Astrocyte (in vitro differentiated cells and primary cell): Measurements from ENCODE around the gene P2RY13. TPM values are rescaled to one million over a fixed set of nuclear protein-coding genes. Genes with fewer than 3 reads are reported as not detected.
A peak's percentile ranks its signal among the peaks of the same experiment; 100 is the strongest.

Source experiments
- DNase-seq: peaks from one replicate; pipeline ENCODE4 v3.0.0-alpha.2; 2010; ENCODE audit warnings: low read depth
- FAIRE-seq: peaks from 2 replicates; lab custom pipeline; 2011; peaks lifted over from hg19 to GRCh38; lab: Jason Lieb, UNC
- H2AFZ ChIP-seq: 2 replicates; pipeline ENCODE4 v1.6.0; 2012; ENCODE audit warnings: low read depth, low read length, inconsistent platforms
- H3K27ac ChIP-seq: 2 replicates; pipeline ENCODE4 v1.5.1; 2011; ENCODE audit warnings: low read depth, low read length, inconsistent platforms
- H3K27me3 ChIP-seq: 2 replicates; pipeline ENCODE4 v1.6.0; 2011; ENCODE audit warnings: low read length, inconsistent platforms; ENCODE audit not compliant: insufficient read depth
- H3K36me3 ChIP-seq: 2 replicates; pipeline ENCODE4 v1.5.1; 2011; ENCODE audit warnings: low read length, inconsistent platforms; ENCODE audit not compliant: insufficient read depth
- H3K4me1 ChIP-seq: 2 replicates; pipeline ENCODE4 v1.5.1; 2011; ENCODE audit warnings: low read length, inconsistent platforms; ENCODE audit not compliant: insufficient read depth
- H3K4me2 ChIP-seq: 2 replicates; pipeline ENCODE4 v1.6.0; 2012; ENCODE audit warnings: low read length, inconsistent platforms
- H3K4me3 ChIP-seq: 2 replicates; pipeline ENCODE4 v1.5.1; 2011; ENCODE audit warnings: low read depth, mild to moderate bottlenecking, low read length, inconsistent platforms; ENCODE audit not compliant: insufficient read depth
- H3K79me2 ChIP-seq: 2 replicates; pipeline ENCODE4 v1.6.0; 2012; ENCODE audit warnings: mild to moderate bottlenecking, low read length, inconsistent platforms; ENCODE audit not compliant: insufficient read depth
- H3K9ac ChIP-seq: 2 replicates; pipeline ENCODE4 v1.6.0; 2012; ENCODE audit warnings: mild to moderate bottlenecking, low read length, inconsistent platforms
- H3K9me3 ChIP-seq: 2 replicates; pipeline ENCODE4 v1.5.1; 2012; ENCODE audit warnings: low read depth, mild to moderate bottlenecking, low read length, inconsistent platforms; ENCODE audit not compliant: insufficient read depth
- H4K20me1 ChIP-seq: 2 replicates; pipeline ENCODE4 v1.6.0; 2012; ENCODE audit warnings: low read length, inconsistent platforms; ENCODE audit not compliant: insufficient read depth
- H3K27ac Mint-ChIP-seq: one replicate; pipeline ENCODE4 v1.8.0; 2021; ENCODE audit warnings: mild to moderate bottlenecking, mixed read lengths; ENCODE audit not compliant: unreplicated experiment
- H3K27me3 Mint-ChIP-seq: one replicate; pipeline ENCODE4 v1.8.0; 2021; ENCODE audit warnings: low read depth, mixed read lengths; ENCODE audit not compliant: unreplicated experiment
- H3K36me3 Mint-ChIP-seq: one replicate; pipeline ENCODE4 v1.8.0; 2021; ENCODE audit warnings: low read depth, mixed read lengths; ENCODE audit not compliant: unreplicated experiment
- H3K4me1 Mint-ChIP-seq: one replicate; pipeline ENCODE4 v1.8.0; 2021; ENCODE audit warnings: low read depth, mixed read lengths; ENCODE audit not compliant: unreplicated experiment
- H3K4me3 Mint-ChIP-seq: one replicate; pipeline ENCODE4 v1.8.0; 2021; ENCODE audit warnings: mild to moderate bottlenecking, moderate library complexity, mixed read lengths; ENCODE audit not compliant: unreplicated experiment
- H3K9me3 Mint-ChIP-seq: one replicate; pipeline ENCODE4 v1.8.0; 2021; ENCODE audit warnings: mild to moderate bottlenecking, mixed read lengths; ENCODE audit not compliant: unreplicated experiment
- CTCF ChIP-seq: IDR thresholded peaks from 2 replicates; pipeline ENCODE4 v1.5.1; 2011; ENCODE audit warnings: low read depth, mild to moderate bottlenecking, inconsistent platforms, low read length, moderate library complexity; ENCODE audit not compliant: insufficient read depth
- EZH2 ChIP-seq: IDR thresholded peaks from 2 replicates; pipeline ENCODE4 v1.6.1; 2012; ENCODE audit warnings: mild to moderate bottlenecking, low read length, inconsistent platforms; ENCODE audit not compliant: insufficient read depth
- total RNA-seq: library from RNA; stranded (reverse); gene quantifications from 2 replicates; pipeline ENCODE4 v1.2.1, GENCODE V29; 2021

The P2RY13 gene
- total RNA-seq, 1 donor from 2014 or later: not detected

- H2AFZ ChIP-seq: no peak overlapping the region
- H3K9ac ChIP-seq: no peak overlapping the region
- H3K4me3 Mint-ChIP-seq: no peak overlapping the region
- peak overlapping the region; percentile 90 for H3K27ac Mint-ChIP-seq
- no peak for FAIRE-seq
- DNase-seq: no peak
- peaks cover 29% of the 10 kb centered on the region for H3K4me1 ChIP-seq
- no peak for TF ChIP-seq CTCF
- no peak for TF ChIP-seq EZH2
- H3K4me1 Mint-ChIP-seq: peaks cover 55% of the 10 kb centered on the region
- no peak overlapping the region for H3K4me2 ChIP-seq
- H3K4me3 ChIP-seq: no peak overlapping the region
- no peaks in the 10 kb centered on the region for H3K9me3 ChIP-seq
- no peaks in the 10 kb centered on the region for H3K27me3 Mint-ChIP-seq
- no peaks in the 10 kb centered on the region for H3K36me3 ChIP-seq
- H3K79me2 ChIP-seq: no peaks in the 10 kb centered on the region
- H3K9me3 Mint-ChIP-seq: no peaks in the 10 kb centered on the region
- H3K27ac ChIP-seq: no peak overlapping the region
- no peaks in the 10 kb centered on the region for H4K20me1 ChIP-seq
- H3K27me3 ChIP-seq: no peaks in the 10 kb centered on the region
- peaks cover 3% of the 10 kb centered on the region for H3K36me3 Mint-ChIP-seq
These were observed 22.2 kb downstream of the P2RY13 start for GRCh38 chr3:151307131-151307530.

- FAIRE-seq: no peak
- H3K4me3 Mint-ChIP-seq: no peak overlapping the region
- DNase-seq: no peak
These were observed 23.1 kb downstream of the P2RY13 start for GRCh38 chr3:151306168-151306810.

More at GRCh38 chr3:151306168-151306810, 23.1 kb downstream of the P2RY13 start:
- Histone ChIP-seq H3K4me1 (peaks cover 31% of the 10 kb centered on the region), H3K4me2 (peak overlapping the region; percentile 83), H2AFZ (no peak overlapping the region), H3K4me3 (peak overlapping the region; percentile 46), H4K20me1 (no peaks in the 10 kb centered on the region), H3K36me3 (no peaks in the 10 kb centered on the region), H3K9ac (peak overlapping the region; percentile 52), H3K79me2 (no peaks in the 10 kb centered on the region), H3K27ac (peak overlapping the region; percentile 89), H3K9me3 (no peaks in the 10 kb centered on the region), H3K27me3 (no peaks in the 10 kb centered on the region)
- Mint-ChIP-seq H3K4me1 (peaks cover 63% of the 10 kb centered on the region), H3K27ac (peak overlapping the region; percentile 99), H3K27me3 (no peaks in the 10 kb centered on the region), H3K9me3 (no peaks in the 10 kb centered on the region), H3K36me3 (peaks cover 3% of the 10 kb centered on the region)
- TF ChIP-seq EZH2 (no peak), CTCF (no peak)
